NCI-H187 (cell line): Measurements from ENCODE around the gene FAM227B.
"Not testable (repeated sequence)": the region's sequence is repeated elsewhere in the genome, so short reads cannot be mapped to it uniquely, and the experiment has no call there.

Experiments used
- DNase-seq, 2 experiments: peaks; one replicate each; lab custom pipeline; 2025; lab: John Stamatoyannopoulos, UW

FAM227B gene

GRCh38 chr15:49610157-49610918 is 10.3 kb downstream of the FAM227B start:
- DNase-seq: no peak

- DNase-seq: no peak
Observed at GRCh38 chr15:49606594-49606993, 14.0 kb downstream of the FAM227B start.

GRCh38 chr15:49605588-49605987 is 15.0 kb downstream of the FAM227B start:
- DNase-seq: no peak

GRCh38 chr15:49604625-49605409 is 15.8 kb downstream of the FAM227B start:
- no peak for DNase-seq

GRCh38 chr15:49592829-49593316 is 27.7 kb downstream of the FAM227B start:
- DNase-seq: not testable (repeated sequence)

- no peak for DNase-seq
Observed at GRCh38 chr15:49589030-49589429, 31.6 kb downstream of the FAM227B start.

- DNase-seq: no peak
Observed at GRCh38 chr15:49573421-49573820, 47.2 kb downstream of the FAM227B start.

- DNase-seq: no peak
Observed at GRCh38 chr15:49570672-49571071, 49.9 kb downstream of the FAM227B start.

- DNase-seq: no peak
Observed at GRCh38 chr15:49570174-49570573, 50.4 kb downstream of the FAM227B start.

- DNase-seq: no peak
Observed at GRCh38 chr15:49560045-49560444, 60.6 kb downstream of the FAM227B start.

GRCh38 chr15:49558929-49559328 is 61.7 kb downstream of the FAM227B start:
- DNase-seq: no peak

GRCh38 chr15:49556437-49556836 is 64.2 kb downstream of the FAM227B start:
- DNase-seq: no peak

- not testable (repeated sequence) for DNase-seq
Observed at GRCh38 chr15:49550342-49550741, 70.3 kb downstream of the FAM227B start.

GRCh38 chr15:49538520-49538919 is 82.1 kb downstream of the FAM227B start:
- no peak for DNase-seq

GRCh38 chr15:49530092-49530491 is 90.5 kb downstream of the FAM227B start:
- DNase-seq: no peak

GRCh38 chr15:49528289-49528688 is 92.3 kb downstream of the FAM227B start:
- DNase-seq: no peak

GRCh38 chr15:49521802-49522201 is 98.8 kb downstream of the FAM227B start:
- no peak for DNase-seq

- not testable (repeated sequence) for DNase-seq
Observed at GRCh38 chr15:49512739-49513138, 107.9 kb downstream of the FAM227B start.

GRCh38 chr15:49507261-49507660 is 113.4 kb downstream of the FAM227B start:
- no peak for DNase-seq

GRCh38 chr15:49506341-49506740 is 114.3 kb downstream of the FAM227B start:
- no peak for DNase-seq

- no peak for DNase-seq
Observed at GRCh38 chr15:49501586-49501985, 119.0 kb downstream of the FAM227B start.

- DNase-seq: no peak
Observed at GRCh38 chr15:49495993-49496753, 124.4 kb downstream of the FAM227B start.
